Skin of body (tissue), 2 donors: ENCODE data around the gene POC1B. TPM values are rescaled to one million over a fixed set of nuclear protein-coding genes. Genes with fewer than 3 reads are reported as not detected.

Source experiments
- DNase-seq: peaks from one replicate; lab custom pipeline; 2025; lab: John Stamatoyannopoulos, UW
- total RNA-seq: library from RNA; depleted of rRNA; stranded (reverse); fragments of >200 nt; gene quantifications from one replicate; pipeline ENCODE4 v1.2.3, GENCODE V29; 2014

POC1B gene
- total RNA-seq, 1 donor from 2014 or later, result 31.0 TPM

DNA sequence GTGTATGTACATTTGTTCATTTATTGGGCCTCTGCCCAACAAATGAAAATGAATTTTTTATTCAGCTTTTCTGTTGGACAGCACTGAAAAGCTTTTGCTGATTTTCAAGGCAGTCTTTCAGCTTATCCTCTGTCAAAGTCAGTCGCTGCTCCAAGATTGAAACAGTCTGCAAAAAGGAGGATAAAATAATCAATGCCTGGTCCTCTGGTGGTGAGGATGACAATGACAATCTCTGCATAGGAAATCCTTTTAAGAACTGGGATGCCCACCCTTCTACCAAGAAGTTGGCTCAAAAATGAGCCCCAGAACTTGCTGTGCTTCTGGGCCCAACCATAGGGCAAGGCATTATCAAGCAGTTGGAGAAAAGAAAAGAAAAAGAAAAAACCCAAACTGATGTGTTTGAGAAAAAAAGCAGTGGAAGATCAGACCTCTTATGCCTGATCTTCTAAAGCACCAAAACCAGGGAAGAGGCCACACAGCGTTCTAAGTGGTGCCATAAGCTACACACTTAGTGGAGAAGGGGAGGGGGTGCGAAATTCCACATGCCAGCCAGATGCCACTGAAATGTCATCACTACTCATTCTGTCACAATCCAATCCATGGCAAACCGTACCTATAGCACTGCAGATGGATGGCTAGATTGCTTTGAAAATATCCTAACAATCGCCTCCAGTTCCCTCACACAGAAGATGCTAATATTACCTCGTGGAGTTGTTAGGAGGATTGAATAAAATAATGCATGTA lies 104.6 kb downstream of the POC1B start:
- DNase-seq, result no peak

GRCh38 chr12:89418228-89418910 lies 107.5 kb downstream of the POC1B start:
- no peak for DNase-seq

DNA sequence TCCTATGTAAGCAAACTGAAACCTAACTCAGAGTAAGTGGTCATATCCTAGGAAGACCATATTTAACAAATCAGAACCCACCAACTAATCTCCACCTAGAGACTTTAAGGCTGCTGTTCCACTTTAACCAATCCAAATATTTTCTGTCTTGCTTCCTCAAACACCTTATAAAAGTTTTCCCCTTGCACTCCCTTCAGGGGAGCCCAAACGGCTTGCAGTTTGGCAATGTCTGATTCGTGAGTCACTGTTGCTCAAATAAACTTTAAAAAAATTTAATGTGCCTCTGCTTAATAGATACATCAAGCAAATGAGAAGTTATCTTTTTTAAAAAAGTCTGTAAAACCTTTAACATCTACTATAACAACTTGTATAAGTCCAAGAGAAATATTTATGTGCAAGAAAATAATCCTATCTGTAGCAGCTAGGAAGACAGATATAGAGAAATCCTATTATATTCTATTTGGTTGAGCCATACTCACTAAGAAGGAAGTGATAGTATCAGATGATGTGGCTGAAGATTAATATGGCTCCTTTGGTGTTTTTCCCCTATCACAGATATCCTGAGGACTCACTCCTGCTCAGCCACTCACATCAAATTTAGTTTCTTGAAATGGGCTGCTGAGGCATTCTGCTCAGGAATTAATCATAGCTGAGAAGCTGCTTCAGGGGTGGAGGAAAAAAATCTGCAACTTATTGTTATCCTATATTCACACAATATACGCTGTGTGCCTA lies 108.4 kb downstream of the POC1B start:
- no peak for DNase-seq

DNA sequence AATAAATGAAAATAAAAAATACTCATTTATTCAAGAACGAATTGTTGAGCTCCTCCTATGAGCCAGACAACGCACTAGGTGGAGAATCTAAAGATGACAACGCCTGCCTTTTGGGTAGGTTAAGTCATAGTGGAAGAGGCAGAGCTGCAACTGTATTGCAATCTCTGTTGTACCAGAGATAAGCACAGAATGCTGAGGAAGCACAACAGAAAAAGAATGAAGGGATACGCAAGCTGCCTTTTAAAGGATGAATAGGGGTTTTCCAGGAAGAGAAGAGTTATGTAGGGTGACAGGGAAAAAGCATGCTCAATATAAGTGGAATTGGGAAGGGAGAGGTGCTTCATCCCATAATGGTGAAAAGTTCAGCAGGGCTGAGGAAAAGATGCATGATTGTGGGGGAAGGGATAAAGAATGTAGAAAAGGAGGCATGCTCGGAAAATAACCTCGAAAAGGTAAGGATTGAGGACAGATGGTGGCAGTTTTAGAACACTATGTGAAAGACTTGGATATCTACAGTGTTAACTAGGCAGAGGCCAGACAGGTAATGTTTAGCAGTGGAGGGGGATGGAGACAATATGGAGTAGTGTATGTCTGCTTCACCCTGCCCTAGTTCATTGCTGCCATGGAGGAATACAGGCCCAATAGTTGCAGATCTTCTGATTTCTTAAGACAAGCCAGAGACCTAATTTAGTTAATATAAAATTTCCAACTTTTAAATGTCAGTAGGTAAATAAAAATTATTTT lies 109.6 kb downstream of the POC1B start:
- DNase-seq, result no peak

- no peak for DNase-seq
These were observed 111.0 kb downstream of the POC1B start for GRCh38 chr12:89414851-89415250.

DNA sequence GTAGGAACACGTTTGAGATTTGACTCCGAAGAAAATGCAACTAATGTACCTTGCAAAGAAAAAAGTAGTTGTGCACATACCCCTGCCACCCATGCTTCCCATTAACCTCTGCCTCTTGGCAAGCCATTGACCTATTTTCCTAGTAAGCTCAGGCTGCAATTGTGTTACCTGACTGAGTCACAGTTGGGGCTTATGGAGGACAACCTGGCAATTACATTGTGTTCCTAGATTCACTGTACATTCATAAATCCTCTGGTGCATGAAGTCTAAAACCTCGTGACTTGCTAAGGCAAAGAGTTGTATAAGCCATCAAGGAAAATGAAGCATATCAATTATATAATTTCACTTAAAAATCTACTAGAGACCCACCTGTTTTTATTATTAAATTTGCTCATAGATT lies 111.5 kb downstream of the POC1B start:
- no peak for DNase-seq

DNA sequence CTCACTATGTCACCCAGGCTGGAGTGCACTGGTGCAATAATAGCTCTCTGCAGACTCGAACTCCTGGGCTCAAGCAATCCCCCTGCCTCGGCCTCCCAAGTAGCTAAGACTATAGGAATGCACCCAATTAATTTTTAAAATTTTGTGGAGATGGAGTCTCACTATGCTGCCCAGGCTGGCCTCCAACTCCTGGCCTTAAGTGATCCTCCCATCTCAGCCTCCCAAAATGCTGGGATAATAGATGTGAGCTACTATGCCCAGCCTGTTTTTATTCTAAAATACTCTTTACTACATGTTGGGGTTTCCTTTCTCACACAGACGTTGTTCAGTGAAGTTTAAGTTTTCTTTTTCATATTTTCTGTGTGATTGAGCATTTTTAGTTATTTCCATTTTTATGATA lies 112.6 kb downstream of the POC1B start:
- DNase-seq, result no peak

GRCh38 chr12:89412665-89413064 lies 113.2 kb downstream of the POC1B start:
- no peak for DNase-seq

DNA sequence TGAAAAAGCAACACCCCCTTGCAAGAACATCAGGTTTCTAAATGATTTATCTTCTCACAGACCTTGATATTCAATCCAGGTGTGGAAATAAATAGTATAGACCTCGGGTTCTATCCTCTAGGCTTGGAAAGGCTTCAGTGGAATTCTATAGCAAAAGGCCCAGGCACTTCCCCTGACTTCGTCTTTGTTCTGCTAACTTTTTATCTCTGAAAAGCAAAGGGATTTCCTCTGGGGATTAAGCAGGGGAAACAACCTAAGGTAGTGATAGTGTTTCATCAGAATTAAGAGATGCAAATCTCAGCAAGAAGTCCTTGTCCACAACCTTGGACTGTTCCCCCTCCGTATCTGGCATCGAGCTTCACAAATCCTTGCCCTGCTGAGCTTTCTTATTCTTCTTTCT lies 114.0 kb downstream of the POC1B start:
- no peak for DNase-seq

- DNase-seq, result no peak
These were observed 114.6 kb downstream of the POC1B start for GRCh38 chr12:89411234-89411633.

DNA sequence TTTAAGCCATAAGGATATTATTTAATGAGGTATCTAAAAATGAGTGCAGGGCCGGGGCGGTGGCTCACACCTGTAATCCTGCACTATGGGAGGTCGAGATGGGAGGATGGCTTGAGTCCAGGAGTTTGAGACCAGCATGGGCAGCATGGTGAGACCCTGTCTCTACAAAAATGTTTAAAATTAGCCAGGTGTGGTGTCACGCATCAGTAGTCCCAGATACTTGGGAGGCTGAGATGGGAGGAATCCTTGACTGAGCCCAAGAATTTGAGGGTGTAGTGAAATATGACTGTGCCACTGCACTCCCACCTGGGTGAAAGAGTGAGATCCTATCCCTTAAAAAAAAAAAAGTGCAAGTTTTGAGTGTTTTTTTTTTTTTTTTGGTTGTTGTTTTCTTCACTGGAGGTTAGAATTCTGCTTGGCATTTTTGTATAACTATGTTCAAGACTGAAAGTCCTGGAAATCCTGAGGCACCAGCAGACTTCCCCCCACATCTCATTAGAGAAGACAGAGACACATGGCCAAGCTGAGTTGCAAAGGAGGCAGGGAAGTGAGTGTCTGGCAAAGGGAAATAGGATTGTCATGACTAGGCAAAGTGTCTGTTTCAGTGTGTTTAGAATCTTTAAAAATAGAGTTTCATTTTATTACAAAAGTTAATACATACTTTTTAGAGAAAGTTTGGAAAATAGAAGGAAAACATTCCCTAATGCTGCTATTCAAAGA lies 120.1 kb downstream of the POC1B start:
- no peak for DNase-seq

DNA sequence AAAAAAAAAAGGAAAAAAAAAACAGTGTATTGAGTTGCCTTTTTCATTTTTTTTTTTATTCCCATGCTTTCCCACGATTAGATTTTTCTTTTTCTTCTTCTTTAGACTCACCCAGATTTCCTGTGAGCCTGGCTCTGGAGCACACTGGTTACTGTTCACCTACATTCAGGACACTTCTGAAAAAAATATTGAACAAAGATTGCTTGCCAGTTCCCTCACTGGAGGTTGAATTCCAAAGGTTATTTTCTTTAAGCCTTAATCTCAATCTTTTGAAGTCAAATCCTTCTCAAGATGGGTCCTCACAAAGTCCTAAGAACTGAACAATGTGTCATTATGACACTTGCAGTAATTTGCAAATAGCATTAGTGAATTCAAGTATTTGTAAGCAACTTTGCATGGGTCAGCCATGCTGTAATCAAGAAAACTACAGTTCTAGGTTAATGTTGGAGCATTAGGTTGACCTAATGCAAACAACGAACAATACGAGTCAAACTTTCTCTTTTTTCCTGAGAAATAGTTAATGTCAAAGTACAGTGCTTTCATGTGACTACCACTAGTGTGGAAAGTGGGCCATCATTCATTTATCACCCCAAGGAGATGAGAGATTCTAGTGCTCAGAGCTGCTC lies 124.3 kb downstream of the POC1B start:
- no peak for DNase-seq

- DNase-seq, result no peak
These were observed 125.4 kb downstream of the POC1B start for GRCh38 chr12:89400415-89400814.

DNA sequence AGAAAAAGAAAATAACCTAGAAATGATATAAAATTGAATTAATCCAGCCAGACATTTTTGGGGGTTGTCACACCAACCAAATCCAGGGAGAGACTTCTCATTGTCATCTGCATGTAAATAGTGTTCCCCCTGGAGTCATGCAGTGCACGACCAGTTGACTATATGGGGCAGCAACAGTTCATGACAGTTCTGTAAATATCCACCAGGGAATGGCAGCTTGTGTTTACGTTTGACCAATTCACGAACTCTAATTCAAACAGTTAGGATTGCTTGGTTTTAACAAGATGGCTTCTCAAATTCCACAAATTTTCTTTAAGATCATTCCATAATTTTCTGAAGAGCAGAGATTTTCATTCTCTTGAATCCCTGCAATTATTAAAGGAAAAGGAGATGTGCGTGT lies 130.1 kb downstream of the POC1B start:
- DNase-seq, result no peak

GRCh38 chr12:89393551-89394121 lies 132.2 kb downstream of the POC1B start:
- DNase-seq, result no peak

- DNase-seq, result no peak
These were observed 133.5 kb downstream of the POC1B start for GRCh38 chr12:89392391-89392790.

GRCh38 chr12:89391726-89392336 lies 134.0 kb downstream of the POC1B start:
- DNase-seq, result no peak

- DNase-seq, result peak; percentile 10
These were observed 134.8 kb downstream of the POC1B start for GRCh38 chr12:89390802-89391673.
